ENCODE measurements around the gene TMEM150A.

- TF ChIP-seq RAD21 (conservative IDR thresholded peaks at IDR 0.05) (no peak), CTCF (IDR thresholded peaks at IDR 0.05; ENCODE audit: poor library complexity, severe bottlenecking) (no peak), POLR2AphosphoS5 (IDR thresholded peaks at IDR 0.05) (no peak), SMC3 (conservative IDR thresholded peaks at IDR 0.05; ENCODE audit: poor library complexity) (no peak), TAF1 (IDR thresholded peaks at IDR 0.05; ENCODE audit: low read depth) (no peak), REST (IDR thresholded peaks at IDR 0.05; ENCODE audit: borderline replicate concordance) (no peak)
Observed at GRCh38 chr2:85588236-85588635, 14.3 kb downstream of the TMEM150A start.
